Activated CD8-positive, alpha-beta memory T cell treated with anti-CD3 and anti-CD28 coated beads for 24 hours (primary cell): ENCODE results near the gene HLCS.
"Not testable (repeated sequence)": the region's sequence is repeated elsewhere in the genome, so short reads cannot be mapped to it uniquely, and the experiment has no call there.

Experiments used
- DNase-seq: peaks from one replicate; pipeline ENCODE4 v3.0.0-alpha.2; 2020

HLCS gene

GRCh38 chr21:36966066-36966820, at the start of gene HLCS:
TSS of gene HLCS (minus strand) at chr21:36966669. CDS start at chr21:36966638, 31 bp downstream.
- DNase-seq, result peak; percentile 88

GRCh38 chr21:37009740-37010341, 43.4 kb upstream of the HLCS start:
- peak; percentile 91 for DNase-seq

GRCh38 chr21:37008724-37009123, 42.3 kb upstream of the HLCS start:
- no peak for DNase-seq

GRCh38 chr21:37006486-37007291, 40.2 kb upstream of the HLCS start, which contains the start of gene RIPPLY3:
TSS of gene RIPPLY3 (plus strand) at chr21:37006702. CDS start at chr21:37006773, 71 bp downstream.
- peak; percentile 69 for DNase-seq

- no peak for DNase-seq
Measured at GRCh38 chr21:37005548-37006485, 39.3 kb upstream of the HLCS start.

- DNase-seq, result not testable (repeated sequence)
Measured at GRCh38 chr21:37003917-37004316, 37.4 kb upstream of the HLCS start.

- not testable (repeated sequence) for DNase-seq
Measured at GRCh38 chr21:37002851-37003250, 36.4 kb upstream of the HLCS start.

GRCh38 chr21:37001441-37001840, 35.0 kb upstream of the HLCS start:
- no peak for DNase-seq

- DNase-seq, result no peak
Measured at GRCh38 chr21:37000381-37000780, 33.9 kb upstream of the HLCS start.

GRCh38 chr21:36999131-36999898, 32.8 kb upstream of the HLCS start:
- no peak for DNase-seq

GRCh38 chr21:36995285-36995684, 28.8 kb upstream of the HLCS start:
- not testable (repeated sequence) for DNase-seq

- DNase-seq, result no peak
Measured at GRCh38 chr21:36994501-36995158, 28.2 kb upstream of the HLCS start.

- no peak for DNase-seq
Measured at GRCh38 chr21:36992671-36993070, 26.2 kb upstream of the HLCS start.

GRCh38 chr21:36990508-36991205, 24.2 kb upstream of the HLCS start:
- DNase-seq, result no peak

- peak; percentile 99 for DNase-seq
Measured at GRCh38 chr21:36989699-36990507, 23.4 kb upstream of the HLCS start.

GRCh38 chr21:36989199-36989698, 22.8 kb upstream of the HLCS start:
- DNase-seq, result not testable (repeated sequence)

GRCh38 chr21:36988536-36988935, 22.1 kb upstream of the HLCS start:
- no peak for DNase-seq

GRCh38 chr21:36987845-36988244, 21.4 kb upstream of the HLCS start:
- DNase-seq, result no peak
